Prostate gland (tissue), 2 donors: ENCODE results near the gene ZNF488. TPM values are rescaled to one million over a fixed set of nuclear protein-coding genes. Genes with fewer than 3 reads are reported as not detected.

Source experiments
- DNase-seq: peaks from one replicate; pipeline ENCODE4 v3.0.0-alpha.2; 2019; ENCODE audit warnings: low spot score
- H3K27ac ChIP-seq, 2 donors: fragments of 200-600 bp; sonication (generic); 2 replicates each; pipeline ENCODE4 v1.5.1; 2017 to 2019
- H3K27me3 ChIP-seq: fragments of 200-600 bp; sonication (generic); replicated peaks from 2 replicates; pipeline ENCODE4 v1.5.1; 2019; ENCODE audit not compliant: insufficient read depth
- H3K36me3 ChIP-seq, 2 donors: fragments of 200-600 bp; sonication (generic); 1 replicate in 1 of 2; 2 replicates in 1 of 2; pipeline versions ENCODE4 v1.5.1 to v1.8.1; 2017 to 2019
- H3K4me1 ChIP-seq: fragments of 200-600 bp; sonication (generic); replicated peaks from 2 replicates; pipeline ENCODE4 v1.5.1; 2019
- H3K4me3 ChIP-seq, 2 donors: fragments of 200-600 bp; sonication (generic); 2 replicates each; pipeline ENCODE4 v1.5.1; 2017 to 2019
- H3K9me3 ChIP-seq: fragments of 200-600 bp; sonication (generic); 2 replicates; pipeline ENCODE4 v1.5.1; 2017
- CTCF ChIP-seq, 4 experiments: fragments of 200-600 bp in 2 of 4; fragments of 450-650 bp in 2 of 4; sonication (generic) in 2 of 4; IDR thresholded peaks; 1 replicate in 3 of 4; 2 replicates in 1 of 4; pipeline ENCODE4 v1.5.1; 2016 to 2019; ENCODE audit warnings: antibody characterized with exemption in 4 of 4, mild to moderate bottlenecking in 2 of 4, moderate library complexity in 2 of 4
- POLR2A ChIP-seq: fragments of 450-650 bp; IDR thresholded peaks from one replicate; pipeline ENCODE4 v1.6.1; 2016; ENCODE audit warnings: antibody characterized with exemption, mild to moderate bottlenecking
- POLR2AphosphoS5 ChIP-seq: sonication (generic); formaldehyde crosslinking; IDR thresholded peaks from one replicate; pipeline ENCODE4 v1.6.1; 2017; ENCODE audit warnings: antibody characterized with exemption
- WGBS: methylation state at CpG from one replicate; pipeline ENCODE4 v1.1.5; 2018; 5-methylcytosine and 5-hydroxymethylcytosine counted together
- intact Hi-C: fragments of 100-400 bp; cut with DNase I; formaldehyde crosslinking; loops from one replicate; pipeline ENCODE4 v1.14.2; 2022
- total RNA-seq, 2 donors: library from RNA; depleted of rRNA; stranded (reverse); fragments of >200 nt; gene quantifications; one replicate each; pipeline ENCODE4 v1.1.0, GENCODE V29; 2016

Gene ZNF488
- total RNA-seq, 2 donors from 2014 or later: 1.5 to 1.9 TPM

- intact Hi-C loops: no loop called here
- H3K36me3 ChIP-seq: no peaks in the 10 kb centered on the region
- no peaks in the 10 kb centered on the region for H3K27me3 ChIP-seq
- no peak overlapping the region for H3K27ac ChIP-seq
- no peak for DNase-seq
- TF ChIP-seq POLR2A (no peak), POLR2AphosphoS5 (no peak), CTCF (IDR thresholded peaks at IDR 0.05) (no peak)
- WGBS: 70% methylated on average over 7 of the region's 7 CpGs
- no peaks in the 10 kb centered on the region for H3K9me3 ChIP-seq
- no peak overlapping the region for H3K4me3 ChIP-seq
- H3K4me1 ChIP-seq: no peaks in the 10 kb centered on the region
Observed at GRCh38 chr10:47421057-47421952, 37.2 kb upstream of the ZNF488 start.

- H3K4me3 ChIP-seq: no peak overlapping the region
- intact Hi-C loops: no loop called here
- H3K27me3 ChIP-seq: no peaks in the 10 kb centered on the region
- no peaks in the 10 kb centered on the region for H3K4me1 ChIP-seq
- H3K36me3 ChIP-seq: no peaks in the 10 kb centered on the region
- 75% methylated on average over 14 of the region's 14 CpGs for WGBS
- no peak for DNase-seq
- H3K9me3 ChIP-seq: no peaks in the 10 kb centered on the region
- TF ChIP-seq POLR2AphosphoS5: no peak
- TF ChIP-seq POLR2A: no peak
- no peak for TF ChIP-seq CTCF (IDR thresholded peaks at IDR 0.05)
- H3K27ac ChIP-seq: no peak overlapping the region
Observed at GRCh38 chr10:47420305-47421056, 36.4 kb upstream of the ZNF488 start.

GRCh38 chr10:47419421-47419820 is 35.3 kb upstream of the ZNF488 start:
- intact Hi-C loops: no loop called here
- no peaks in the 10 kb centered on the region for H3K9me3 ChIP-seq
- 94% methylated on average over 2 of the region's 2 CpGs for WGBS

GRCh38 chr10:47418966-47419365 is 34.9 kb upstream of the ZNF488 start:
- 84% methylated on average over 4 of the region's 4 CpGs for WGBS
- no peaks in the 10 kb centered on the region for H3K27me3 ChIP-seq
- no peaks in the 10 kb centered on the region for H3K36me3 ChIP-seq
- intact Hi-C loops: no loop called here
- H3K4me3 ChIP-seq: no peak overlapping the region
- DNase-seq: no peak
- no peaks in the 10 kb centered on the region for H3K9me3 ChIP-seq
- H3K27ac ChIP-seq: no peak overlapping the region
- no peak for TF ChIP-seq CTCF (IDR thresholded peaks at IDR 0.05)
- TF ChIP-seq POLR2AphosphoS5: no peak
- TF ChIP-seq POLR2A: no peak
- H3K4me1 ChIP-seq: no peaks in the 10 kb centered on the region

More at GRCh38 chr10:47419421-47419820, 35.3 kb upstream of the ZNF488 start:
- Histone ChIP-seq H3K27ac (no peak overlapping the region), H3K27me3 (no peaks in the 10 kb centered on the region), H3K4me1 (no peaks in the 10 kb centered on the region), H3K4me3 (no peak overlapping the region), H3K36me3 (no peaks in the 10 kb centered on the region)
- no peak for DNase-seq
- TF ChIP-seq POLR2A (no peak), POLR2AphosphoS5 (no peak), CTCF (IDR thresholded peaks at IDR 0.05) (no peak)
